Raji (cell line): ENCODE measurements around the gene SEC14L3.
A peak's percentile ranks its signal among the peaks of the same experiment; 100 is the strongest.

Source experiments
- POLR2A ChIP-seq: IDR thresholded peaks from 2 replicates; pipeline ENCODE4 v1.6.1; 2011; ENCODE audit warnings: low read depth, low read length, control low read depth; ENCODE audit not compliant: insufficient read depth

The SEC14L3 gene

DNA sequence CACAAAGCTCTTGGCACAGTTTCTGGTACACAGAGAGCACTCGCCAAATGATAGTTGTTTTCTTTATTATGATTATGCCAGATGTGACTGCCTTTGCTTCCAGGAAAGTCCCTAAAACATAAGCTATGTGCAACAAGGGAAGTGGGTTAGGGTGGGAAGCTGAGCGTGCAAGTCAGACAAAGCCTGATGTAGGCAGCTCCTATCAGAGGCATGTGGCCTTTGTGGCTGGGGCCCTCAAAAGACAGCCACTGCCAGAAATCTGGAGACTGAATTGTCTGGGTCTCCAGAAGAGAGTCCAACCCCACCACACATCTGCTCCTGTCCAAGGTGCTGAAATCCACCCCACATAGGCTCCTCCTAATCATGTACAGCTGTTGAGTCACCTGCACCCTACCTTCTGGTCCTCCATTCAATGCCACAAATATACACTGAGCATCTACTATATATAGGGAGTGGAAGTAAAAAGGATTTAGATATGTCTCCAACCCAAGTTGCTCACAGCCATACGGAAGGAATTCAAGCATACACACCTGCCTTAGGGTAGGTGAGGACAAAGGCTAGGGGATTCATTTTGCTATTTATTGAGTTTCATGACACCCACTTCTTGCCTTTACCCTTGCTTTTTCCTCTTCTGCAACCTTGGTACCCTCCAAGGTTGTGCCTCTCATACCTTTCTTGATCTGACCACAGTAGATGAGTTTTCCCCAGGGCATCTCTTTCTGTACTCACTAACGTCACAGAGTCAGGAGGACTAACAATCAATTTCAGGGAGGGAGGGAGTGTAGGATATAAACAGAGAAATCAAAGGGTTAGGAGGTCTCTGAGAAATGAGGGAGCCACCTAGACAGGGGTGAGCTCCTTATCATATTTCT lies 12.4 kb downstream of the SEC14L3 start:
- TF ChIP-seq POLR2A: no peak

DNA sequence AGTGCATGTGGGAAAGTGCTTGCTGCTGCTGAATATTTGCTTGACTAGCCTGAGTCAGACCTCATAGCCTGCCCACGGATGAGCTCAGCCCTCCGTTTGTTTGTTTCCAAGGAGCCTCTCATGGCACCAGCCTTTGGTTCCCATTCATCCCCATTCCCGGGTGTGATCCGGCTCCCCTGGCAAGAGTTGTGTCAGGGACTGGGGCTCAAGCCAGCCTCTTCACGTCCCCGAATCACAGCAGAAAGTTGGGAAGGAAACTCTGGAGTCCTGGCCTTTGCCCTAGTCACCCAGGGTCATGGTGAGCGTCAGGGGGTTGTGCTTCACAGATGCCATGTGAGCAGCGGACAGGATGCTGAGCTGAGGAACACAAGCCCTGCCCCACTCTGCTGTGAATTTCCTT lies 13.8 kb downstream of the SEC14L3 start:
- no peak for TF ChIP-seq POLR2A

DNA sequence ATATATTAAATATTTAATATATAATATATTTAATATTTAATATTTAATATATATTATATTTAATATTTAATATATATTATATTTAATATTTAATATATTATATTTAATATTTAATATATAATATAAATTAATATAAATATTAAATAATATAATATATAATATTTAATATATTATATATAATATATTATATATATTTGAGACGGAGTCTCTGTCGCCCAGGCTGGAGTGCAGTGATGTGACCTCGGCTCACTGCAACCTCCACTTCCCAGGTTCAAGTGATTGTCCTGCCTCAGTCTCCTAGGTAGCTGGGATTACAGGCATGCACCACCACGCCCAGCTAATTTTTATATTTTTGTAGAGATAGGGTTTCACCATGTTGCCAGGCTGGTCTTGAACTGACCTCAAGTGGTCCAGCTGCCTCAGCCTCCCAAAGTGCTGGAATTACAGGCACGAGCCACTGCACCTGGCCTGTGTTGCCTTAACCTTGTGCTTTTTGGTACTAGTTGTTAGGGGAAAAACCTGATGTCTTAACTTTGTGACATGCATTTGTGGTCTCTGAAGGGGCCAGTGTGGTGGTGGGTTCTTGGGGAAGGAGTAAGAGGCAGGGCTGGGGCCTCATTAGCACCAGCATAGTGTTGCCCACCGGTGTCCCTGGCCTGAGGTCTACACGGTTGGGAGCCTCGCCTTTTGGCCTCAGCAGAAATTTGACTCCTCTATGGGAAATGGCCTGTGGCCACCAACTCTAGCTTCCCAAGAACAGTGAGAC lies 16.6 kb downstream of the SEC14L3 start:
- TF ChIP-seq POLR2A: no peak

DNA sequence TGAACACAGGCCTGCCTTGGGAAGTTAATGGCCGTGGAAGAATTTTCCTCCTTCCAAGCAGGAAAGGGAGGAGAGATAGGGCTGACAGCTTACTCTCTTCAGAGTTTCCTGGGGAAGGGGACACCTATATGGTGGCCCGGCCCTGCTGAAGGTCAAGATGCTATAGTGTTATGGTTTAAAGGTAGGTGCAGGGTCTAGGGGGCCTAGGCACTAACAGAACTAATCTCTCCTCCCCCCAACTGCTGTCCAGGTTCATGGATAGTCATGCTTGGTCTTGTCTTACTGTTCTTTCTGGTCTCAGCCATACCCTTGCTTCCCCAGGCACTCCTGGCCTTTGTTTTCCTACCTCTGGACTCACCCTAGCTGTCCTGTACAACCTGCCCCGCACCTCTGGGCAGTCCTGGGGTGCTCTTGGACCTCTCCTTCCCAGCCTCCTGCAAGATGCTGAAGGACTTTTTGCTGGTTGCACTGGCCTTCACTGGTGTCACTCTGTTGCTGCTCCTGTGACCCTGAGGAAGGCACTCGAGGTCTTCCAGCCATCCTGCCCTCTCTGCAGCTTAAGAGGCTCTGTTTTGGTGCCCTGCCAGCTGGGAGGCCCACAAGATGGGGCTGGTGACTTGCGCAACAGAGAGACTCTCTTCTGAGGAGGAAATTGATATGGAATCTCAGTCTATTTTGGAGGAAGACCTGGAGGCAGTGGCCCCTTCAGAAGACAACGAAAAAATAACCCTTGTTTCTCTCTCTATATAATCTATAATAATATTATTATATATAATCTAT lies 17.9 kb downstream of the SEC14L3 start:
- TF ChIP-seq POLR2A: no peak

DNA sequence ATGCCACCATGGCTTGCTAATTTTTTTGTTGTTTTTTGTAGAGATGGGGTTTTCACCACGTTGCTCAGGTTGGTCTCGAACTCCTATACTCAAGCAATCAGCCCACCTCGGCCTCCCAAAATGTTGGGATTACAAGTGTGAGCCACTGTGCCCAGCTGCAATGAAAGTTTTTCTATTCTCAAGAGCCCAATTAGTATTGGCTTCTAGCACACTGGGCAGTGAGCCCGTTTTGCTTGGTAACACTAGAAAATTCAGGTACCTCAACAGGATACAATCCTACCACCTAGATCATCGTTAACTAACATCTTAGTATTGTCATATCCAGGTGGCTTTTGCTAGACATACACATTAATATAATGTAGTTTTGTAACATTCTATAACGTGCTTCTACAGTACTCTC lies 19.0 kb downstream of the SEC14L3 start:
- TF ChIP-seq POLR2A: no peak

DNA sequence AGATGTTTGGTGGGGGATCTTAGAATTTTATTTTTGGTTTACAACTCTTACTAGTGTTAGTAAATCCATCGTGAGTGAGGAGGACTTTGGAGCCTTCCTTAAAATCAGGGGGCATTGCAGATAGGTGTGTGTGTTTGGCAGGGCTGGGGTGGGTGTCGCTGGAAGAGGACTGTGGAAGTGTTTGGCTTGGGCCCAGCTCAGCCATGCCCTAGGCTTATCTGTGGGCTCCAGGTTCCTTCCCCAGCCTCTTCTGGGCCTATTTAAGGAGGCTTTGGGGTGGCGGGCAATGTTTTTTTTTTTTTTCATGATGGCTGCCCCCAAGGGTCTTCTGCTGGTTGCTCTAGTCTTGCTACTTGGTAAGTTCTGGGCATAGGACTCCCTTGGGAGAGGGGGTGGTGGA lies 24.2 kb downstream of the SEC14L3 start:
- TF ChIP-seq POLR2A: no peak

DNA sequence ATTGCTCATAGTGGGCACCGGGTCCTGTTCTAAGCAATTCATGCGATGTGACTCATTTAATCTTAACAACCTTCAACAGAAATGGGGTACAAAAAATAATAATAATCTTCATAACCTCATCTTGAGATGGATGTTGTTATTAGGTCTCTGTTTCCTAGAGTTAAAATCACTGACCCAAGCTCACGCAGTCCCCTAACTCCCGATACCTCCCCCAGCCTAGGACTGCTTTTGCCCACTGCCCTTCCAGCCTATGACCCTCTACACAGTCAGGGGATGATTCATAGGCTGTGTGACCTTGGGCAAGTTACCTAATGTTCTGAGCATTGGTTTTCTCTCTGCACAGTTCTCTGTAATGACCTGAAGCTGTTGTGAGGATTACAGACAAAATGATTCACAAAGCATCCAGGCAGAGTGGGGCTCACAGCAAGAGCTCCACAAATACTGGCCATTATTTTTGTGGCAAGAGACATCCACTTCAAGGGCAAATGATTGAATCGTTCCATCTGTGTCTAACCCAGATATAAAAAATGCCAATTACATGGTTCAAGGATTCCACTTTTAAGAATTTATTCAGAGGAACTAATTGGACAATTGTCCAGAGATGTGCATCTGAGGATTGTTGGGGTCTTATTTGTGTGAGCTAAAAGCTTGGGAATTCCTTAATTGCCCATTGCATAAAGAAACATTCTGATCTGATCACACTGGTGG lies 26.2 kb downstream of the SEC14L3 start:
- TF ChIP-seq POLR2A: no peak

DNA sequence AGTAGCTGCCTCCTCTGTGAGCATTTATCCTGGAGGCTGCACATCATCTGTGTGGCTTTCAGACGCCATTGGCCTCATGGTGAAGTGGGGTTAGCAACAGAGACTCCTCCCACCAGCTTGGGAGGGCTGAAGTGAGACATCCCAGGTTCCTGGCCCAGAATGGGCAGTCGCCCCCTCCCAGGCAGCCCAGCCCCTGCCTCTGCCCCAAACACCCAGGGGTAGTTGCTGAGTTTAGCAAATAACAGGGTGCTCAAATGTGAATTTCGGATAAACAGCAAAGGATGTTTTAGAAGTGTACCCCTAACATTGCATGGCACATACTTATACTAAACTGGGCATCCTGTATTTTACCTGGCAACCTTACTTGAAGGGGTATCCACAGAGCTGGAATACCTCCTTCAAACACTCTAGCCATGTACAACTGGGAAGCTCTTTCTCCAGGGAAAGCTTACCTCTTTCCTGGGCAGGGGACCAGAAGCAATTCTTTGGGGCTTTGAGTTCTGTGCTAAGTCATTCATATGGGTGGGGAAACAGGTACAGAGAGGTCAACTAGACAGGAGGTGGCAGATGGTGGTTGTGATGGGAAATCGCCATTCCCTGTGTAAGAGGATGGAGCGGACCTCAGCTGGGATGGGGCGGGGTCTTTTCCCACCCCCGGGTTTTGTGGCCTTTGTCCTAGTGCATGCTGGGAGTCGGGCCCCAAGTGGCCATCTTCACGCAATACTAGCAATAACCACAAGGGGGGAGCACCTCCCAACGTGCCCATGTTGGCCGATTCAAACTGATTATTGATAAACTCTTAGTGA lies 27.0 kb downstream of the SEC14L3 start:
- peak; percentile 39; the same call in 1 of the 2 replicates for TF ChIP-seq POLR2A

DNA sequence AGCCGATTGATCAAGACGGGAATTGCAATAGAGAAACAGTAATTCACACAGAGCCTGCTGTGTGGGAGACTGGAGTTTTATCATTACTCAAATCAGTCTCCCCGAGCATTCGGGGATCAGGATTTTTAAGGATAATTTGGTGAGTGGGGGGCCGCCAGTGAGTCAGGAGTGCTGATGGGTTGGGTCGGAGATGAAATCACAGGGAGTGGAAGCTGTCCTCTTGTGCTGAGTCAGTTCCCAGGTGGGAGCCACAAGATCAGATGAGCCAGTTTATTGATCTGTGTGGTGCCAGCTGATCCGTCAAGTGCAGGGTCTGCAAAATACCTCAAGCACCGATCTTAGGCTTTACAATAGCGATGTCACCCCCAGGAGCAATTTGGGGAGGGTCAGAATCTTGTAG lies 30.7 kb downstream of the SEC14L3 start:
- TF ChIP-seq POLR2A: no peak

DNA sequence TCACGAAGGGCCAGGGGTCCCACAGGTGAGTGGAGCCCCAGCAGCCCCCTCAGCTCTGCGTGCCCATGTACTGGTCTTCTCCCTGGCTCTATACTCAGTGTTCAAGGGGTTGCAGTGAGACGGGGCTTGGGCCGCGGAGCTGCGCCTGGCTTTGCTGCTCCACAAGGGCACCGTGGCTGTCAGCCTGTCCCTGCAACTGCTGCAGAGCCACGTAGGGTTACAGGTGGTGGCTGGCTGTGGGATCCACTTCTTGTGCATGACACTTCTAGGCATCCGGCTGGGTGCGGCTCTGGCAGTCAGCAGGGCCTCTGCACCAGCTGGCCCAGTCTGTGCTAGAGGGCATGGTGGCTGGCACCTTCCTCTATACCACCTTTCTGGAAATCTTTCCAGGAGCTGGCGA lies 32.0 kb downstream of the SEC14L3 start:
- TF ChIP-seq POLR2A: no peak

DNA sequence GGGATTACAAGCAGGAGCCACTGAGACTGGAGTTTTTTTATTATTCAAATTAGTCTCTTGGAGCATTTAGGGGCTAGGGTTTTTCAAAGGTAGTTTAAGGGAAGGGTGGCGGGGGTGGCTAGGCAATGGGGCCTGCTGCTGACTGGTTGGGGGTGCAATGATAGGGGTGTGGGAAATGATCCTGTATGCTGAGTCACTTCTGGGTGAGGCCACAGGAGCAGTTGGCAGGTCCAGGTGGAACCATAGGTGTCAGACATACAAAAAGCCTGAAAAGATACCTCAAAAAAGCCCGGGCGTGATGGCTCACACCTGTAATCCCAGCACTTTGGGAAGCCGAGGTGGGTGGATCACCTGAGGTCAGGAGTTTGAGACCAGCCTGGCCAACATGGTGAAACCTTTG lies 32.6 kb downstream of the SEC14L3 start:
- no peak for TF ChIP-seq POLR2A

DNA sequence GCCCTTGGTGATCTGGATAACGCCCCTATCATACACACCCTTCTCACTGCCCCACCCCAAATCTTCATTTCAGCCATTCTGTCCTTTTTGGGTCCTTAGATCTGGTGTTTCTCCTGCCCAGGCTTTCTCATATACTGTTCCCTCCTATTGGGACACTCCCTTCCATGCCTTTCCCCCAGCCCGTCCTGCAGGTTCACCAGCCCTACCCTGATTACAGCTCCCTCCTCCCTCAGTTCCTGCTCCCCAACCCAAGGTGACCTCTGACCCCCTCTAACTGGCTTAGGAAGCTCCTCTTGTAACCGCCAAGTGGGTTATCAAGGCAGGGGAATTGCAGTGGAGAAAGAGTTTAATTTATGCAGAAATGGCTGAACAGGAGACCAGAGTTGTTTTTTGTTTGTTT lies 33.3 kb downstream of the SEC14L3 start:
- TF ChIP-seq POLR2A: no peak

DNA sequence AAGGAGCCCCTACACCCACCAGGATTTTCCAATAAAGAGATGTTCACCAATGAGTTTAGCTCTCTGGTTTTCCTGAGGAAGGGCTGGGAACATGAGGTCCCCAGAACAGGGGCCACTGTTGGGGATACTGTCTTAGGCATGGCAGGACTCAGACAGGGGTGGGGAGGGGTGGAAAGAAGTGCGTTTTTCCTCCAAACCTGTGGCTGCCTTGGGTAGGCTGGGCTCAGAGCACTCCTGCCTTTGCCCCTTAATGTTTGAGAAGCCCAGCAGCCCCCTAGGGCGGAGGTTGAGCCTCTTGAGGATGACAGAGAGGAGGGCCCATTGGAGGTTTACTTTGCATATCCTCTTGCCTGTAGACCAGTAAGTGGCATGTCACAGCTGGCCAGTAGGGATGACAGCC lies 35.6 kb downstream of the SEC14L3 start:
- no peak for TF ChIP-seq POLR2A

DNA sequence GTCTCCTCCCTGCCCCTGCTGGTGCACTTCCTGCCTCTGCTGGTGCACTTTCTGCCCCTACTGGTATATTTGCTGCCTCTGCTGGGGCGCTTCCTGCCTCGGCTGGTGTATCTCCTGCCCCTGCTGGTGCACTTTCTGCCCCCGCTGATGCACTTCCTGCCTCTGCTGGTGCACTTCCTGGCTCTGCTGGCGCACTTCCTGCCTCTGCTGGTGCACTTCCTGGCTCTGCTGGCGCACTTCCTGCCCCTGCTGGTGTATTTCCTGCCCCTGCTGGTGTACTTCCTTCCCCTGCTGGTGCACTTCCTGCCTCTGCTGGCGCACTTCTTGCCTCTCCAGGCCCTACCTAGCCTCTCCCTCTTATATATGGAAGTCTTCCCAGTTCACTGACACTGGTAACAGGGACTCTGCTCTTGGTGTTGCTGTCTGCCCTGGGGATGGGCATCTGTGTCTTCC lies 36.1 kb downstream of the SEC14L3 start:
- peak; percentile 62 for TF ChIP-seq POLR2A
